Subcutaneous abdominal adipose tissue (tissue), 5 donors: ENCODE results near the gene ERO1A.
"Not testable (repeated sequence)": the region's sequence is repeated elsewhere in the genome, so short reads cannot be mapped to it uniquely, and the experiment has no call there.

ENCODE experiments used
- H3K27ac ChIP-seq: one replicate; pipeline ENCODE4 v1.7.0; 2013; ENCODE audit warnings: low read depth, mild to moderate bottlenecking, inconsistent platforms, low read length, moderate library complexity
- H3K27me3 ChIP-seq, 5 donors: one replicate each; pipeline ENCODE4 v1.7.0; 2013; ENCODE audit warnings: low read length in 5 of 5, inconsistent platforms in 1 of 5; ENCODE audit not compliant: control insufficient read depth in 5 of 5, insufficient read depth in 4 of 5
- H3K36me3 ChIP-seq, 5 donors: one replicate each; pipeline ENCODE4 v1.7.0; 2013; ENCODE audit warnings: low read length in 5 of 5; ENCODE audit not compliant: control insufficient read depth in 5 of 5, insufficient read depth in 5 of 5
- H3K4me1 ChIP-seq, 5 donors: one replicate each; pipeline ENCODE4 v1.7.0; 2013; ENCODE audit warnings: low read length in 5 of 5, mild to moderate bottlenecking in 3 of 5, moderate library complexity in 1 of 5; ENCODE audit not compliant: control insufficient read depth in 5 of 5, insufficient read depth in 5 of 5
- H3K4me3 ChIP-seq, 5 donors: one replicate each; pipeline ENCODE4 v1.7.0; 2013; ENCODE audit warnings: low read length in 5 of 5, low read depth in 1 of 5
- H3K9ac ChIP-seq, 5 donors: one replicate each; pipeline ENCODE4 v1.7.0; 2013; ENCODE audit warnings: low read length in 5 of 5, mild to moderate bottlenecking in 4 of 5, moderate library complexity in 3 of 5
- H3K9me3 ChIP-seq, 5 donors: one replicate each; pipeline ENCODE4 v1.7.0; 2013; ENCODE audit warnings: low read length in 5 of 5; ENCODE audit not compliant: control insufficient read depth in 5 of 5
- donor health status: healthy.
- donor health status: healthy.
- donor health status: healthy.
- donor health status: healthy.
- donor health status: healthy.

ERO1A gene

DNA sequence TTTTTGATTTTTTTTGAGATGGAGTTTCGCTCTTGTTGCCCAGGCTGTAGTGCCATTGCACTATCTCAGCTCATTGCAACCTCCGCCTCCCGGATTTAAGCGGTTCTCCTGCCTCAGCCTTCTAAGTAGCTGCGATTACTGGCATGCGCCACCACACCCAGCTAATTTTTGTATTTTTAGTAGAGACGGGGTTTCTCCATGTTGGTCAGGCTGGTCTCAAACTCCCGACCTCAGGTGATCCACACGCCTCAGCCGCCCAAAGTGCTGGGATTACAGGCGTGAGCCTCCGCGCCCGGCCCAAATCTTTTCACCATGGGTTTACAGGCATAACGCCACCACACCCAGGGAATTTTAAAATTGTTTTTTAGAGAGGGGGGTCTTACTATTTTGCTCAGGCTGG is 33.7 kb upstream of the ERO1A start:
- peaks cover 2 to 13% (median 13%) of the 10 kb centered on the region in 5 donors for H3K4me1 ChIP-seq
- H3K27ac ChIP-seq, H3K27me3 ChIP-seq, H3K9me3 ChIP-seq, H3K9ac ChIP-seq, H3K4me3 ChIP-seq: not testable (repeated sequence)
- peaks cover 14 to 45% (median 27%) of the 10 kb centered on the region in 5 donors for H3K36me3 ChIP-seq

- not testable (repeated sequence) for H3K9ac ChIP-seq, H3K4me3 ChIP-seq, H3K27me3 ChIP-seq, H3K9me3 ChIP-seq, H3K27ac ChIP-seq
- Histone ChIP-seq H3K36me3 (peaks cover 26 to 50% (median 38%) of the 10 kb centered on the region in 5 donors), H3K4me1 (peaks cover 2 to 13% (median 13%) of the 10 kb centered on the region in 5 donors)
Measured at GRCh38 chr14:52727509-52727908, 32.2 kb upstream of the ERO1A start.

DNA sequence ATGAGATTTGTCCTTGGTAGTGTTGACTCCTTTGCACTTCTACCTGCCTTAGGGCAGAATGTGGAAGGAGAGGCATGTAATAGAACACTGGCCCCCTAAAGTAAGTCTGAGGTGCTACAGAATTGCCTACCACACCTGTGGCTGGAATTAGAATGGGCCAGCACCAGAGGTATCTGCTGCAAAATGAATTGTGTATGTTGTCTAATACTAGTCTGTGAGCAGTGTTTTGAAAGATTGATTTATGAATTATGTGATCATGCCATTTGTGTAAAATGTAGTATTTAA is 28.9 kb upstream of the ERO1A start:
- Histone ChIP-seq H3K27me3 (no peaks in the 10 kb centered on the region), H3K27ac (no peak overlapping the region), H3K4me1 (no peaks in the 10 kb centered on the region), H3K4me3 (no peak overlapping the region), H3K9ac (no peak overlapping the region), H3K36me3 (peaks cover 42 to 80% (median 61%) of the 10 kb centered on the region in 5 donors), H3K9me3 (no peaks in the 10 kb centered on the region)

DNA sequence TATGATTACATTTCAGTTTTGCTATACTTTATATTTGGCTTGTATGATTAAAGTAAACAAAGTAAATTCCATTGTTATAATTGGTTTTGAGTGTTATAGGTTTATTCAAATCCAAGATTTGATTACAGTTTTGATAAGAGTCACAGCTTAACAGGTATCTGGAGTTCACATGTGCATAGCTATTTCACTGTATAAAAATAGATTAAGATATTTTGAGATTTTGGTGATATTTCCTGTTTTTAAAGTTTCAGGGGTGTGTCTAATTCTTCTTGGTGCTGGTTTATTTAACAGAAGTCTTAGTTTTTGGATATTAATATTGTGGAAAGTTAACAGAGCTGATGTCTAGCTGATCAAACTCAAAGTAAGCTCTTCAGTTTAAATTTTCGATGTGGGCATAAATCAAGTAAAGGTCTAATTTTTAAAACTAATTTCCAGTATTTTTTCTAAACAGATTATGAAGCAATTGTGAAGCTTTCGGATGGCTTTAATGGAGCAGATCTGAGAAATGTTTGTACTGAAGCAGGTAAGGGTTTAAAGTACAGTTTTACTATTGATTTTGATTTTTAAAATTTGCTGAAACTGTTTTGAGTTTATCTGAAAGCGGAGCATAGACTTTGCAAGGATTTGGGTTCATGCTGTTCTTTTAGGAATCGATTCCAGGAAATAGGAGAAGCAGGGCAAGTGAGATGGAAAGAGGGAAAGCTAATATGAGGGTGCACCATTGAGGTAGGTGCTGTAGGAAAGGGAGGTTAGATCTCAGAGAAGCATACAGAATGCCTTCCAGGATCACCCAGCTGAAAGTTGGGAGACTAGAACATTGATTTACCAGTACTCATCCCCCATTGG is 28.4 kb upstream of the ERO1A start:
- H3K9ac ChIP-seq, result no peak overlapping the region
- H3K9me3 ChIP-seq, result no peaks in the 10 kb centered on the region
- H3K27ac ChIP-seq, result no peak overlapping the region
- H3K4me3 ChIP-seq, result no peak overlapping the region
- H3K27me3 ChIP-seq, result no peaks in the 10 kb centered on the region
- peaks cover 47 to 86% (median 67%) of the 10 kb centered on the region in 5 donors for H3K36me3 ChIP-seq
- H3K4me1 ChIP-seq, result no peaks in the 10 kb centered on the region

GRCh38 chr14:52716155-52716554 is 20.8 kb upstream of the ERO1A start:
- Histone ChIP-seq H3K27ac (no peak overlapping the region), H3K4me3 (no peak overlapping the region), H3K9me3 (no peaks in the 10 kb centered on the region), H3K36me3 (peaks cover 49 to 86% (median 63%) of the 10 kb centered on the region in 5 donors), H3K4me1 (no peaks in the 10 kb centered on the region), H3K9ac (no peak overlapping the region), H3K27me3 (no peaks in the 10 kb centered on the region)

DNA sequence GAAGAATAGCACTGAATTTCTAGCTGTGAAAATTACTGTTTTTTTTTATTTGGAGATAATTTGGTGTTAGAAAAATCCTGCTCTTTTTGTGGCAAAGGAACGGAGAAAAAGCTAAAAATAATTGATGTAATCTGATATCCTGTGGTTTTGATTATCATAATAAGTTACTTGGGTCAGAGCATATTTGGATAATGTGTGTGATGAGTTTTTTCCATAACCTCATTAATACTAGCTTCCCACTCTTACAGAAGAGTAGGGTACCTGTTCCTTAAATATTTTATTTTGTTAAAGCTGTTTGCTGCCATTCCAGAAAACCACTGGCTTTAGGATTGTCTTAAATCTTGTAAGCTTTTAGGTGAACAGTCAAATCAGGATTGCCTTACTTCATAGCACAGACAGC is 16.3 kb upstream of the ERO1A start:
- Histone ChIP-seq H3K9ac (no peak overlapping the region), H3K9me3 (no peaks in the 10 kb centered on the region), H3K4me1 (peaks cover 4 to 18% (median 14%) of the 10 kb centered on the region in 5 donors), H3K36me3 (peaks cover 40 to 66% (median 48%) of the 10 kb centered on the region in 5 donors), H3K27me3 (no peaks in the 10 kb centered on the region), H3K27ac (no peak overlapping the region), H3K4me3 (no peak overlapping the region)

DNA sequence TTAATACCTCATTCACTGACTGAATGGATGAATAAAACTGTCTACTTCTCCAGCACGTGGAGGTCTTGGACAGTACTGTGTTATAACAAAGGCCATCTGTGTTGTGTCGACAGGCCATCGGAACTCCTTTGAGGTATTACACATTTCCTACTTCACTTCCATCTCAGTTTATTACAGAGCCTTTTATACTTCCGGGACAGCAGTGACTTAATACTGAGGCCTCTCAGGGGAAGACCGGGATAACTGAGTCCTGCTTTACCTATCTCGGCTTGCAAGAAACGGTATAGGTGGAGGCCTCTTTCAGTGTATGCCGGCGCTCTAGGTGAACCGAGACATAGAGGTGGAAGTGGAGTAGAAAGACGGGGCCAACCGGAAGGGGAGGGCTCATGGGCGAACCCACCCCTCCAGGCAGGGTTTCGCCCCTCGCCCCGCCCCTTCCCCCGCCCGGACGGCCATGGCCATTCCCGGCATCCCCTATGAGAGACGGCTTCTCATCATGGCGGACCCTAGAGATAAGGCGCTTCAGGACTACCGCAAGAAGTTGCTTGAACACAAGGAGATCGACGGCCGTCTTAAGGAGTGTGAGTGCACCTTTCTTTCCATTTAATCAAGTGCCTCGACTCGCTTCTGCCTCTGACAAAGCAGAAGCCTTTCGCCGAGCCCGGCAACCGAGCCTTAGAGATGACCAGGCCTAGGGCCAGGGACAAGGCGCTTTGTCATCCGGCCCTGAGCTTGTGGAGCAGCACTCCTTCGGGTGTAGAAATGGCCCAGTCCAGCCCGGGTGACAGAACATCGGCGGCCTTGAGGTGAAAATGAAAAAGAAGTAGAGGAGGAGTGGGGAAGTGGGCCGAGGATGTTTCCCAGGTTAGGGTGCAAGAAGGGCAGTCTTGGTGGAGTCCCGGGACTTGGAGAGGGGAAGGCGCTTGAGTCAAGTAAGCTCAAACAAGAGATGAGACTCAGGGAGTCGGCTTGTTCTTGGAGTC is 11.7 kb upstream of the ERO1A start, which contains the start of gene PSMC6:
TSS of gene PSMC6 (plus strand) at position 477 of the 983 bp plus-strand sequence. CDS start at position 497, 20 bp downstream.
- Histone ChIP-seq H3K4me1 (peaks cover 4 to 23% (median 18%) of the 10 kb centered on the region in 5 donors), H3K4me3 (peak within 1 kb of the TSS; percentile 74 to 99 (median 96))

GRCh38 chr14:52706286-52706685 is 10.9 kb upstream of the ERO1A start:
- H3K36me3 ChIP-seq, result peaks cover 8 to 18% (median 16%) of the 10 kb centered on the region in 5 donors
- no peaks in the 10 kb centered on the region for H3K27me3 ChIP-seq
- H3K4me3 ChIP-seq, result peak overlapping the region; percentile 74 to 99 (median 96)
- peaks cover 4 to 23% (median 19%) of the 10 kb centered on the region in 5 donors for H3K4me1 ChIP-seq
- peak overlapping the region; percentile 89 for H3K27ac ChIP-seq
- peak overlapping the region in 4 of 5 donors; percentile 82 to 96 (median 90) for H3K9ac ChIP-seq
- no peaks in the 10 kb centered on the region for H3K9me3 ChIP-seq

More for the DNA sequence above, 11.7 kb upstream of the ERO1A start, which contains the start of gene PSMC6:
- Histone ChIP-seq H3K9me3 (no peaks in the 10 kb centered on the region), H3K36me3 (peaks cover 16 to 25% (median 23%) of the 10 kb centered on the region in 5 donors), H3K27me3 (no peaks in the 10 kb centered on the region), H3K9ac (peak within 1 kb of the TSS; percentile 82 to 96 (median 90)), H3K27ac (peak within 1 kb of the TSS; percentile 89)

DNA sequence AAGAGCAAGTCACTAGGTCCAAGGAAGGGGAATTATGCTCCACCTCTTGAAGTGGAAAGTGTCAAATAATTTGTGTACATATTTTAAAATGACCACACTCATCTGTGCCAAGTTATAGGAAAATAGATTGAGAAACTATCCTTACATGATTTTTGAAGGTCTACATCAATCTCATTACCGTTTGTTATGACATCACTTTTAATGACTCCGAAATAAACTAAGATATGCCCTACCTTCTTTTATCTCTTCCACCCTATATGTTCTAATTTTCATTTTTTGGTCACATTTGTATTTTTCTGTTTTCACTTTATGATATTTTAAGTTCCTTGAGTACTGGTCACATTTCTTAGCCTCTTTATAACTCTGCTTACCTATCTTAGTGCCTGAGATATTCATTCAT is 8.3 kb upstream of the ERO1A start:
- Histone ChIP-seq H3K27ac (no peak overlapping the region), H3K9me3 (no peaks in the 10 kb centered on the region), H3K27me3 (no peaks in the 10 kb centered on the region), H3K9ac (no peak overlapping the region), H3K4me1 (peaks cover 4 to 29% (median 18%) of the 10 kb centered on the region in 5 donors), H3K36me3 (peaks cover 0 to 2% (median under 1%) of the 10 kb centered on the region in 5 donors), H3K4me3 (no peak overlapping the region)
